Measurements from ENCODE around the gene KNDC1.

The KNDC1 gene

DNA sequence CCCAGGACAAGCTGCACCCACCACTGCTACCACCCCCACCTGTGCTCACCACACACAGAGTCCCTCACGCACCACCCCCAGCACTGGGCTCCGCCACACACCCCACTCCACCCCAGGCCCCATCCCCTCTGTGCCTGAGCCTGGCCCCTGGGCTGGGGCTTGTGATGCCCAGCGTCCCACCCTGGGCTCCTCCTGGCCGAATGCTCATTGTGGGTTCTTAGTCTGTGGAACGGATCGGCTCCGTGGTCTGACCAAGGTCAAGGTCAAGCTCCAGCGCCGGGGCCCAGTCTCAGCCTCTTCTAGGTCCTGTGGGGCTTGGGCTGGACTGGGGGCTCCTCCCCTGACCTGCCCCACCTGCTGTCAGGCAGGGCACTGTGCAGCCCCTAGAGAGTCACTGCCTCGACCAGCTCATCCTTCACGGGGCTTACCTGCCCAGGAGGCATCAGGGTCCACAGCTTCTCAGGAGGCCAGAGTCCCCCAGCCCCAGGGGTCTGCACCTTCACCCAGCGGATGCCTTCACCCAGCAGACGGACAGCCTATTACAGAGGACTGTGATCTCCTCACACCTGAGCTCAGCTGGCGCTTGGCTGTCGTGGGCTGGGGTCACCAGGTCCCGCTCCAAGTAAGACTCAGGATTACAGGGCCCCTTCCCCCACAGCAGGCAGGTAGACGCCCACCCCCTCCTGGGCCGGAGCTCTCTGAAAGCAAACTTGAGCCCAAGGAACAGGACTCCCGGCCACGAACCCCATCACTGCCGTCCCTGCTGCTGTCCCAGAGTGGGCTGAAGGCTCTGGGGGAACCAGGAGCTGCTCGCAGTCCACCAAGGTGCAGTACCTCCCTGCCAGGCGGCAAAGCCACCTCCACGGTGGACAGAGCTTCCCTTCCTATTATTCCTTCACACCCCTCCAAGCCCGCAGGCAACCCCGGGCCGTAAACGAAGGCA lies 54.7 kb downstream of the KNDC1 start:
- Histone ChIP-seq H3F3A (ENCODE audit: insufficient read depth, low read length) (no peaks in the 10 kb centered on the region), H3K27me3 (replicated peaks; ENCODE audit: insufficient read depth, low read length) (peaks cover 44% of the 10 kb centered on the region), H2AFZ (ENCODE audit: low read length) (no peak overlapping the region), H3K9me3 (replicated peaks; ENCODE audit: insufficient read depth, low read length) (no peaks in the 10 kb centered on the region), H3K27ac (ENCODE audit: low read length) (no peak overlapping the region), H3K9me2 (replicated peaks; ENCODE audit: insufficient read depth, low read length) (no peaks in the 10 kb centered on the region), H4K20me1 (ENCODE audit: insufficient read depth, low read length) (no peaks in the 10 kb centered on the region), H3K4me2 (ENCODE audit: low read depth, low read length) (no peak overlapping the region), H3K4me3 (ENCODE audit: low read length) (no peak overlapping the region), H3K9ac (ENCODE audit: low read length) (no peak overlapping the region), H3K79me2 (ENCODE audit: low read length) (no peaks in the 10 kb centered on the region), H3K36me3 (replicated peaks; ENCODE audit: insufficient read depth, low read length) (no peaks in the 10 kb centered on the region), H3K4me1 (ENCODE audit: low read length) (no peaks in the 10 kb centered on the region)
- no peak for TF ChIP-seq EZH2phosphoT487 (IDR thresholded peaks at IDR 0.05; ENCODE audit: low read length)
- TF ChIP-seq, protein P1, sequence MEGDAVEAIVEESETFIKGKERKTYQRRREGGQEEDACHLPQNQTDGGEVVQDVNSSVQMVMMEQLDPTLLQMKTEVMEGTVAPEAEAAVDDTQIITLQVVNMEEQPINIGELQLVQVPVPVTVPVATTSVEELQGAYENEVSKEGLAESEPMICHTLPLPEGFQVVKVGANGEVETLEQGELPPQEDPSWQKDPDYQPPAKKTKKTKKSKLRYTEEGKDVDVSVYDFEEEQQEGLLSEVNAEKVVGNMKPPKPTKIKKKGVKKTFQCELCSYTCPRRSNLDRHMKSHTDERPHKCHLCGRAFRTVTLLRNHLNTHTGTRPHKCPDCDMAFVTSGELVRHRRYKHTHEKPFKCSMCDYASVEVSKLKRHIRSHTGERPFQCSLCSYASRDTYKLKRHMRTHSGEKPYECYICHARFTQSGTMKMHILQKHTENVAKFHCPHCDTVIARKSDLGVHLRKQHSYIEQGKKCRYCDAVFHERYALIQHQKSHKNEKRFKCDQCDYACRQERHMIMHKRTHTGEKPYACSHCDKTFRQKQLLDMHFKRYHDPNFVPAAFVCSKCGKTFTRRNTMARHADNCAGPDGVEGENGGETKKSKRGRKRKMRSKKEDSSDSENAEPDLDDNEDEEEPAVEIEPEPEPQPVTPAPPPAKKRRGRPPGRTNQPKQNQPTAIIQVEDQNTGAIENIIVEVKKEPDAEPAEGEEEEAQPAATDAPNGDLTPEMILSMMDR (IDR thresholded peaks at IDR 0.05; ENCODE audit: low read length), result no peak
- no peak for TF ChIP-seq EZH2 (optimal IDR thresholded peaks at IDR 0.05; ENCODE audit: low read depth, low read length)
- DNase-seq, result no peak

- no peak overlapping the region for H3K27ac ChIP-seq (ENCODE audit: low read length)
- no peaks in the 10 kb centered on the region for H3K4me1 ChIP-seq (ENCODE audit: low read length)
- no peaks in the 10 kb centered on the region for H3K79me2 ChIP-seq (ENCODE audit: low read length)
- peaks cover 43% of the 10 kb centered on the region for H3K27me3 ChIP-seq (replicated peaks; ENCODE audit: insufficient read depth, low read length)
- H3K9me3 ChIP-seq (replicated peaks; ENCODE audit: insufficient read depth, low read length), result no peaks in the 10 kb centered on the region
- no peak for DNase-seq
- H3K9me2 ChIP-seq (replicated peaks; ENCODE audit: insufficient read depth, low read length), result no peaks in the 10 kb centered on the region
- H2AFZ ChIP-seq (ENCODE audit: low read length), result no peak overlapping the region
- H4K20me1 ChIP-seq (ENCODE audit: insufficient read depth, low read length), result no peaks in the 10 kb centered on the region
- H3K36me3 ChIP-seq (replicated peaks; ENCODE audit: insufficient read depth, low read length), result no peaks in the 10 kb centered on the region
- TF ChIP-seq EZH2 (optimal IDR thresholded peaks at IDR 0.05; ENCODE audit: low read depth, low read length) (no peak), EZH2phosphoT487 (IDR thresholded peaks at IDR 0.05; ENCODE audit: low read length) (no peak)
- TF ChIP-seq, protein P1 (IDR thresholded peaks at IDR 0.05; ENCODE audit: low read length), result no peak
- H3K9ac ChIP-seq (ENCODE audit: low read length), result no peak overlapping the region
- H3F3A ChIP-seq (ENCODE audit: insufficient read depth, low read length), result no peaks in the 10 kb centered on the region
- no peak overlapping the region for H3K4me3 ChIP-seq (ENCODE audit: low read length)
- H3K4me2 ChIP-seq (ENCODE audit: low read depth, low read length), result no peak overlapping the region
These were observed 55.6 kb downstream of the KNDC1 start for GRCh38 chr10:133215586-133215985.

- Histone ChIP-seq H3K27me3 (replicated peaks; ENCODE audit: insufficient read depth, low read length) (peaks cover 35% of the 10 kb centered on the region), H3K36me3 (replicated peaks; ENCODE audit: insufficient read depth, low read length) (no peaks in the 10 kb centered on the region), H3K9ac (ENCODE audit: low read length) (no peak overlapping the region), H3K9me3 (replicated peaks; ENCODE audit: insufficient read depth, low read length) (no peaks in the 10 kb centered on the region), H4K20me1 (ENCODE audit: insufficient read depth, low read length) (no peaks in the 10 kb centered on the region), H3K4me3 (ENCODE audit: low read length) (no peak overlapping the region), H3K79me2 (ENCODE audit: low read length) (no peaks in the 10 kb centered on the region), H3K9me2 (replicated peaks; ENCODE audit: insufficient read depth, low read length) (no peaks in the 10 kb centered on the region), H2AFZ (ENCODE audit: low read length) (no peak overlapping the region), H3K4me2 (ENCODE audit: low read depth, low read length) (no peak overlapping the region), H3K4me1 (ENCODE audit: low read length) (no peaks in the 10 kb centered on the region), H3K27ac (ENCODE audit: low read length) (no peak overlapping the region), H3F3A (ENCODE audit: insufficient read depth, low read length) (no peaks in the 10 kb centered on the region)
- no peak for DNase-seq
- no peak for TF ChIP-seq EZH2phosphoT487 (IDR thresholded peaks at IDR 0.05; ENCODE audit: low read length)
- no peak for TF ChIP-seq EZH2 (optimal IDR thresholded peaks at IDR 0.05; ENCODE audit: low read depth, low read length)
- TF ChIP-seq, protein P1 (IDR thresholded peaks at IDR 0.05; ENCODE audit: low read length), result no peak
These were observed 56.8 kb downstream of the KNDC1 start for GRCh38 chr10:133216776-133217175.

All from MM.1S (cell line).